GM21529 (cell line): ENCODE results near the gene MROH2A.

Experiments
- ATAC-seq: cut with Tn5 transposase; IDR thresholded peaks from one replicate; pipeline ENCODE4 v1.9.1; 2021; ENCODE audit not compliant: unreplicated experiment

The MROH2A gene

DNA sequence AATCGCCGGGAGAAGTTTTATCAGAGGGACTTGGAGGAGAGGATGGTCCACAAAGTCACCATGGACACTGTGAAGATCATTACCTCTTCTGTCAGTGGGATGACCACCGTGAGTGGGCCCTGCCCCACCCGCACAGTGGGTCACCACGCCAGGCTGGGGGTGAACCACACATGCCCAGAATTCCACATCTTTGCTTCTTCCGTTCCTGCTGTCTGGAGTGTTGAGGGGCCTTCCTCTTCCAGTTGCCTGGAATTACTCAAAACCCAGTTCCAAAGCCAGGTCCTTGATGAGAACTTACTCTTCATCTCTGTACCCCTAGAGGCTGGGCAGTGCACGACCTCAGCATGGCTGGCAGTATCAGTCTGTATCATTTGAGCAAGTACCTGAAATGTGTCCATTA lies 22.1 kb downstream of the MROH2A start:
- no peak for ATAC-seq

DNA sequence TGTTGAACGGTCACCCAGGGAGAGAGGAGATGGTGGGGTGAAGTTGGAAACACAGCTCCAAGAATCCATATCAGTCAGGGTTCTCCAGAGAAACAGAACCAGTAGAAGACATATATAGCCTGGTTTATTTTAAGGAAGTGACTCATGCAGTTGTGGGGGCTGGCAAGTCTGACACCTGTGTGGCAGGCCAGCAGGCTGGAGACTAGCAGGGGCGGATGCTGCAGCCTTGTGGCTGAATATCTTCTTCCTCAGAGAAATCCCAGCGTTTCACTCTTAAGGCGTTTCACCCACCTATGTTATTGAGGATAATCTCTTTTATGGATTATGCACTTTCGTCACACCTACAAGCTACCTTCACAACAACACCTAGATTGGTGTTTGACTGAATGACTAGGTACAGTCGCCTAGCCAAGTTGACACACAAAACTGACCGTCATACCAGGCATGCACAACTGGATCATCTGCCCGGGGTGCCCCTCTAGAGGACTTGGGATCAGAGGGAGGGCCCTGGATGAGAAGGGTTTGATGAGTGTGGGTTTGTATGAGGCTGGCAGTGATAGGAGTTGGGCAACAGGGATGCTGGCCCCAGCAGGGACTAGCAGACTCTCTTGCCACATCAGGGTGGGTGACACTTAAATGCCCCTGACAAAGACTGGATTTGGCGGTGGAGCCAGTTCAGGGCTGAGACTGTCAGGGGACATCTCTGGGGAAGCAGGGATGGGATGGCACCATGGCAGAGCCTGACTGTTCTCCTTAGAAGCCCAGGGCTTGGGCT lies 23.4 kb downstream of the MROH2A start:
- peak; percentile 64 for ATAC-seq

DNA sequence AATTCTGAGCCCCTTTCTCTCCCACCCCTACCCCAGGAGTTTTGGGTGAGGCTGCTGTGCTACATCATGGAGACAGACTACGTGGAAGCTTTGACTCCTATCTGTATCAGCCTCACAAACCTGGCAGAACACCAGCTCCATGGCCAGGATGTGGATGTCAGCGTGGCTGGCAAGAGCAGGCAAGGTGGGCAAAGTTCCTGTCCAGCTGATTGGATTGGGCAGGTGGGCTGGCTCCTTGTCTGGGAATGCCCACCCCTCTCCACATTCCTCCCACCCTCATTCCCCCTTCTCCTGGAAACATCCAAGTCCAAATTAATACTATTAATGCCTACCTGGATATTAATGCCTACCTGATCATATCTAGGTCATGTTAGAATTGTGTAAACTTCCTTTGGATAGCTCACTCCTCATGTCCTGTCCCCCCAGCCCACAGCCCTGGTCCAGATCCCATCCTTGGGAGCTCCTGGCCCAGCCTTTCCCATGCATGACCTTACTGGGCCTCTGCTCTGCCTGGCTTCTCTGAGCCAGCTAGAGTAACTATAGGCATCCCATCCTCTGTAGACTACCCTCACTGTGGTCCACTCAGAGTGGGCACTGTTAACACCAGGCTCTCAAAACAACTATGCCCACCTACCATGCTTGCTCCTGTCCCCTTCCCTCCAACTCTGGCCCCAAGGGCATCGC lies 24.1 kb downstream of the MROH2A start:
- no peak for ATAC-seq

DNA sequence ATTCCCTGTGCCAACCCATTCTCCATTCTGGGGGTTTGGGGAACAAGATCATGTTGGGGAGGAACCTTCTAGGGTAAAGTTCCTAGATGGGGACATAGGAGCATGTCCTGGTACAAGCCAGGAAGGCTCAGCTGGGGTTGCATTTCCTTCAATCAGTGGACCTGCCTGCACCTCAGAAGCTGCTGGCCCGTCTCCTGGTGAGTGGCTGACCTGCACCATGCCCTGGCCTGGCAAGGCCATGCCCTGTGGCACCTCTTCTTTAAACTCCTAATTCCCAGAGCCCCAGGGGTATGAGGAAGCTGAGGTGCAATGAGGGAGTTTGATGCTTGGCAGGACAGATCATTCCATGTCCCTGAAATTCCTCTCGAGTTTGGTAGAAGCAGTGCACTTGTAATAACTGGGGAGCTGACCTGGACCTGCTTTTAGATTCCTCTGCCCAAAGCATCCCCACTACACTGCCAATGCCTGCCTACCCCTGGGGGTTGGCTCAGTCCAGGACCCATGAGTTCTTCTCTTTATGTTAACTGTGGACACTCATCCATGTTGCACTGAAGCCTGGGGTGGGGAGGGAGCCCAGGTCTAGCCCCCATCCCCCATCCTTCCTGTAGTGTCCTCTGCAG lies 25.3 kb downstream of the MROH2A start:
- no peak for ATAC-seq

DNA sequence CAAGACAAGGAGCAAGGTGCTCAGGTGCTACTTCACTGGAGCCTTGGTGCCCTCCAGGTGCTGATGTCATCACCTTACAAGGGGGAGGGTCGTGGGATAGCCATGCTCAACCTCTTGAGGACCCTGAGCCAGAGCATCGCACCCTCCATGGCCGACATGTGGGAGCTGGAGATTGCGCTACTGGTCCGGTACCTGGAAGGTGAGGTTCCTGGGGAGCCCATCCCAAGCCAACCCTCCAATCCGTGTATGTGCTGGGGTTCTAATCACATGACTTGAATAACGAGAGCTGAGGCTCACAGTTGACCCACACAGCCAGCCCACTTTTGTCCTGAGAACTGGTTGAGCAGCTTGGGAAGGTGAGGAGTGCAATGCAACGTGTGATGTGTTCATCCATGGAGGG lies 25.9 kb downstream of the MROH2A start:
- ATAC-seq, result no peak

DNA sequence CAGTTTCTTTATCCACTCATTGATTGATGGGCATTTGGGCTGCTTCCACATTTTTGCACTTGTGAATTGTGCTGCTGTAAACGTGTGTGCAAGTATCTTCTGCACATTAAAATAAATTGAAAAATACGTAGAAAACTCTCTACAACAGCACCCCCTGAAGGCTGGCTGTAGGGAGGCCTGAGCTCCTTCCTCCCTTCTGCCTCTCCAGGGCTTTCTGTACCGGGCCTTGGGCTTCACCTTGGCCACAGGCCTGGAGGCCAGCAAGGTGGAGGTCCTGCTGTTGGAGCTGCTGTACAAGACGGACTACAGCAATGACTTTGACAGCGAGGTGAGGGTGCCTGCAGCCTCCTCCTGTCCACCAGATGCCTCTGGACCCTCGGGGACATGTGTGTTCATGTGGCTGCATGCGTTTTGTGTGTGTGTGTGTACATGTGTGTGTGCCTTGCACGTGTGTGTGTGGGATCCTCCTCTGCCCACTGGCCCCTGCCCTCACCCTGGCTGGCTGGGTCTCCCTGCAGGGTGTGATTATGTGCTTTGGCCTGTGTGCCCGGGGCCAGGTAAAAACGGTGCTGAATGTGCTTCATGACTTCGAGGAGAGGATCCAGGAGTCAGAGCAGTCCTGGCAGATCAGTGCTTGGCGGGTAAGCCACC lies 29.2 kb downstream of the MROH2A start:
- no peak for ATAC-seq

DNA sequence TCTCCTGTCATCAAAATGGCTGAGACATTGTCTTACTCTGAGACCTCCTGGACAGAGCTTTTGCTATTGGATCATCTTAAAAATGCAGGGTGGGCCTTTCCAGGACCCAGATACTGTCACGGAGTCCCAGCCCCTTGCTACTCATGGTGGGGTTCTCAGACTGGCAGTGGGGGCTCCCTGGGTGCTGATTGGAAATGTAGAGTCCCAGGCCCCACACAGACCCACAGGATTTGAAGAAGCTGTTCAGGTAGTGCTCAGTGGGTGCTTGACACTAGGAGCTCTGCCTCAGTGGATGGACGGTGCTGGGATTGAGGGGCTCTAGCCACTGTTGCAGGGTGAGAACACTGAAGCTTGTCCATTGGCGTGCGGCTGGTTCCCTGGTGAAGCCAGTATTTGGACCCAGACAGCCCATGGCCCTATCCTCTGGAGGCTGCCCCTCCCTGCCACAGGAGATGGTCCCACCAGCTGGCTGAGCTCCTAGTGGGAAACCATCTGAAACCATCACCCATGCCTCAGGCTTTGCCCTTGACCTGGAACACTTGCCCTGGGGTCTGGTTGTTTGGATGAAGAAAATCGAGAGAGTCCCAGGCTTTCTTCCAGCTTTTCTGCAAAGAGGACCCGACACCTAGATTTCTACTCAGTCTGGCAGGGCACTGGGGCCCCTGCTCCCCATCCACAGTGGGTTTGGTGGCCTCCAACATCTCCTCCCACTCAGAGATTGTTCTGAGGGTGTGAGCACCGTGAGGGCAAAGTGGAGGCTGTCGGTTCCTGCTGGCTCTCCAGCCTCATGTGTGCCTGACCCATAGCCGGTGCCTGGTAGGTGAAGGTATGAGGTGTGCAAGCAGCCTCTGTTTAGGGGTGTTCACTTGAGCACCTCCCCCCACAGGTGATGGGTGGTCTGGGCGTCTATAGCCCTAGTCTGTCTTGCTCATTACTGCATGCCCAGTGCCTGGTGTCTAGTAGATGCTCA lies 30.1 kb downstream of the MROH2A start:
- no peak for ATAC-seq

DNA sequence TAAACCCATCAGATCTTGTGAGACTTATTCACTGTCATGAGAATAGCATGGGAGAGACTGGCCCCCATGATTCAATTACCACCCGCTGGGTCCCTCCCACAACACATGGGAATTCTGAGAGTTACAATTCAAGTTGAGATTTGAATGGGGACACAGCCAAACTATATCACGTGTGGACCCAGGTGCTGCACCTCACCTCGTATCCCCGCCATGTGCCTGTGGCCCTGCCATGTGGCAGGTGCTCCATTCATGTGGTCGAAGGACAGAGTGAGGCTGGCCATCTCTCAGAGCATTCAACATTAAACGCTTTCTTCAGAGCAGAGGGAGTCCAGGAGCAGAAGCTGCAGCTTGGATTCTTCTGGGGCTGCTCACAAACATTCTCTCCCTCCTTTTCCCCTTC lies 32.3 kb downstream of the MROH2A start:
- ATAC-seq, result no peak

DNA sequence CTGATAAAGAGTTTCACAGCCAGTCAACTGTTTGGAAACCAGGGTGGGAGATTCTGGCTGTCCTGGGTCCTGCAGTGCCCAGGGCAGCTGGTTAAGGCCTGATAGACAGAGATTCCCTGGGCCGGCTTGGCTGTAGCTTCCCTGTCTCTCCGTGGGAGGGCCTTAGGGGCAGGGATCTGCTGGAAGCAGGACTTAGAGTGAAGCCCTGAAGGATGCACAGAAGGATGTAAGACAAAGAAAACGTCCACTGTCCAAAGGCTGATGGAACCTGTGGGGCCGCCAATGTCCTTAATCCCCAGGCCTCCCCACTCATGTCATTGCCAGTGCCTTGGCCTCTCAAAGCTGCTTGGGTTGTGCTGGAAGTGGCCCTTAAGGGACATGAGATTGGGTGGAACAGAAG lies 33.0 kb downstream of the MROH2A start:
- no peak for ATAC-seq

DNA sequence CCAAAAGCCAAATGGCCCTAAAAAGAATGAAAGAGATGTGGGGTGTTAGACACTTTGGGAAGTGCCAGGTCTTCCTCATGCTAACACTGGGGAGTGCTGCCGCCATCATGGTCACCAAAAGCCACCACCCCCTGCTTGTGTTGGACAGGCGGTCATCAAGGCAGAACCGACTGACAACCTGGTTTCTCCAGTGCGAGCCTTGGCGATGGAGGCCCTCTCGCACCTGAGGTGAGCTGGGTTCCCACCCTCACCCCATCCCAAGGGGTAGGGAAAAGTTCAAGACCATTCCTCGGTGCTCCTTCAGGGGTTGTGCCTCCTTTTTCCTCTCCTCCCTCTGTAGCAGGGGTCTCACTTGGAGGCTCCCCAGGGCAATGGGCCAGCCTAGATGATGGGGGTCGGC lies 33.6 kb downstream of the MROH2A start:
- no peak for ATAC-seq

DNA sequence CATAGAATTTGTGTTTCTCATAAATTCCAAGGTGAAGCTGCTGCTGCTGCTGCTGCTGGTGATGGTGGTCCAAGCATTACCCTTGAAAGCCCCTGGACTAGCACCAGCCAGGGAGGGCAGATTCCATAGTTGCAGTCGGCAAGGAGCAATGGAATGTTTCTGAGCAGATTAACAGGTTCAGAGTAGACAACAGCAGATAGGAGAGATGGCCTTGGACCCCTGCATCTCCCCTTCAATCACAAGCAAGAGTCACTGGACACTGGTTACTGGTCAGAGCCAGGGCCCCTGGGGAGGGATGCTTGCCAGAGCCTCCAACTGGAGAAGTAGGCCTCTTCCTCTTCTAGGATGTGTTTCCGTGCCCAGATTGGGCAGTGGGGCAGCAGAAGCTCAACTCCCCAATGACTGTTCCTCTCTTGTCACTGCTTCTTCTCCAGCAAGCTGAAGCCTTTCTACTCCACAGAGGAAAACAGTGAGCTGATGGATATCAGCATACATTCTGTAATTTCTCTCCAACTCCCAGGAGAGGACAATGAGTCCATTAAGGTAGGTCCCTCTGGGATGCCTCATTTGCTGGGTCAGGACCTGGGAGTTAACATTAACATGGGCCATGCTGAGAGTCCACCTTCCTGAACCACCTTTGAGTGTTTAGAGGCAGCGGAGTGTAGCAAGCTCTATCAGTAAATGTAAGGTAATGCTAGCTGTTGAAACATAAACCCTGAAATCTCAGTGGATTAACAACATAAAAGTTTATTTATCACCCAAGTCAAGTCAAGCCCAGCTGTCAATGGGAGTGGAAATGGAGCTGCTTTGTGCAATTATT lies 35.3 kb downstream of the MROH2A start:
- ATAC-seq, result no peak

DNA sequence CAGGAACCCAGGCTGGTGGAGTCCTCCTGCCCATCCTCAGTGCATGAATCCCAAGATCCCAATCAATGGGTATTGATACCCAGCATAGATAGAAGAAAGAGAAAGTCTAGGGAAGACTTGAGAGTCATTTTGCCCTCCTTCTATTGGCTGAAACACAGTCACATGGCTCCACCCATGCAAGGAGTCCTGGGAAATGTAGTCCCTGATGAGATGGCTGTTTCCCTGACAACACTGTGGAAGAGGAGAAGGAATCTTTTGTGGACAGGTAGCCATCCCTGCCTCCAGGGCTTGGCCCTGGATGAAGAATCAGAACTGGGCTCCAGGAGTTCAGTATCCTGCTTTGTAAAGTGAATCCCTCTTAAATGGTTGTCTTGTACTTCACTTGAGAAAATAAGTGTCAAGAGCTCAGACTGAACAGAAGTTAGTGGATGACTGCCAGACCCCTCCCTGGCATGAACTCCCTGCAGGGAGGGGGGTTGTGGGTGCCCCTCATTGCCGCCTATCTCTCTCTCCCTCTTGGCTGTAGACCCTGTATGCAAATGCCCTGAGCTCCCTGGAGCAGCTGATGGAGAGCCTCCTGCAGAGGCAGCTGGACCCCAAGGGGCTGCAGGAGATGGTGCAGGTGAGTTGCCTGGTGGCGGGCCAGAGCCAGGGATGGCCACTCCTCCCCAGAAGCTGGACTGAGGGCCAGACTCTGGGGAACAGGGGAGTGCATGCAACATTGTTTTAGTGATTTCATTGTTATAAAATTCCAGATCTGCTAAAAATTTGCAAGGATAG lies 36.1 kb downstream of the MROH2A start:
- no peak for ATAC-seq

DNA sequence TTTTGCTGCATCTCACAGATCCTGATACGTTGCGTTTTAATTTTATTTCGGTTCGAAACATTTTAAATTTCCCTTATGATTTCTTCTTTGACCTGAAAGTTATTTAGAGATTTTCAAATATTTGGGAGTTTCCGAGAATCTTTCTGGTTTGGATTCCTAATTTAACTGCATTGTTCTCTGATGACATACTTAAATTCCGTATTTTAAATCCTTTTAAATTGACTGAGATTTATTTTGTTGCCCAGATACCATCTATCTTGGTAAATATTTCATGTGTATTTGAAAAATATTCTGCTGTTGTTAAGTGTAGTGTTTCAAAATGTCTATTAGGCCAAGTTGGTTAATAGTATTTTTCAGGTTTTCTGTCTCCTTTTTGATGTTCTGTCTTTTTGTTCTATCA lies 37.7 kb downstream of the MROH2A start:
- no peak for ATAC-seq

DNA sequence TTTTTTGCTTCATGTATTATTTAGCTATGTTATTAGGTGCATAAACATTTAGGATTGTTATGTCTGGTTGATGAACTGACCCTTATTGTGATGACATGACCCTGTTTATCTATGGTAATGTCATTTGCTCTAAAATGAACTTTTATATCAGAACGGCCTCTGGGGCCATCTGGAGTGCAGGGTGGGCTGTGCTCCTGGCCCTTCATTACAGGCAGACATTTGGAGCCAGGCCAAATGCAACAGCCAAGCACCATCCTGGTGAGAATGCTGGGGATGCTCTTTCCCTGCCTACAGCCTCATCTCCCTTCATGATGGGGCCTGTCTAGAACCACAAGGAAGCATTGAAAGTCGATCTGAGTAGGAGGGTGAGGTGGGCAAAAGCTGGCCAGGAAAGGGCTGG lies 38.2 kb downstream of the MROH2A start:
- ATAC-seq, result no peak

DNA sequence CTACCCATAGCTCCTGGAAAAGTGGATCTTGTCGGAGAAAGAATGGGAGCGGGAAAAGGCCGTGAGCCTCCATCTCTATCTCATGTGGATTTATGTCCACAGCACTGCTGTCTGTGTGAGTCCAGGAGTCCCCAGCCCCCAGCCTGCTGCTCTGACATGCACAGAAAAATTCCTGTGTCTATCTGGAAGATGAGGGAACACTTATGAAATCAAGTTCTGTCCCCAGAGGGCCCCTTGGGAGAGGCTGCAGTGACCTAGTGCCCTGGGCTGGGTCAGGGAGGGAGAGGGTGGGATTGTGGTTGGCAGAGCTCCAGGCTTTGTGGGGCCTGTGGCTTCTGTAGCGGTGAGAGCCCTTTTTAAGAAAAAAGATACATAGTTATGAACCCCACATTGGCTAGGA lies 38.6 kb downstream of the MROH2A start:
- ATAC-seq, result no peak

DNA sequence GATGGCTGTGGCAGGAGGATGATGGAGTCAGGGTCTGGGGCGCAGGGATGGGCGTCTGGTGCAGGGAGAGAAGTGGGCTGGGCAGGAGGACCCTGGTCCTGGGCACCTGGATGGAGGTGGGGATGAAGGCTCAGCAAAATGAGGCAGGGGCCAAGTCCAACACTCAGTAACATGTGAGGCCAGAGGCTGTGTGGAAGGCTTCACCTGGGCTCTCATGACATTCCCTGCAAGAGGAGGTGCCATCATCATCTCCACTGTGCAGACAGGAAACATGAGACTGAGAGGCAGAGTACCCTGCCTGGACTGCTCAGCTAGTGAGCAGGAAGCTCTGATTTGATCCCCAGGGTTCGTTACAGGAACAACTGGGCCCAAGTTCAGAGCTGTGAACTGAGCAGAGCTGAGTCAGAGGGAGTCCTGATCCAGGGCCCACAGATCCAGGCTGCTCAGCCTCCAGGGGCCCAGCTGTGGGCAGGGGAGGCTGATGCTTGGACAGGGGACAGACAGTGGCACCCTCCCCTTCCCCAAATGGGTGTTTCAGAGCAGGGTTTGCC lies 39.3 kb downstream of the MROH2A start:
- ATAC-seq, result no peak

DNA sequence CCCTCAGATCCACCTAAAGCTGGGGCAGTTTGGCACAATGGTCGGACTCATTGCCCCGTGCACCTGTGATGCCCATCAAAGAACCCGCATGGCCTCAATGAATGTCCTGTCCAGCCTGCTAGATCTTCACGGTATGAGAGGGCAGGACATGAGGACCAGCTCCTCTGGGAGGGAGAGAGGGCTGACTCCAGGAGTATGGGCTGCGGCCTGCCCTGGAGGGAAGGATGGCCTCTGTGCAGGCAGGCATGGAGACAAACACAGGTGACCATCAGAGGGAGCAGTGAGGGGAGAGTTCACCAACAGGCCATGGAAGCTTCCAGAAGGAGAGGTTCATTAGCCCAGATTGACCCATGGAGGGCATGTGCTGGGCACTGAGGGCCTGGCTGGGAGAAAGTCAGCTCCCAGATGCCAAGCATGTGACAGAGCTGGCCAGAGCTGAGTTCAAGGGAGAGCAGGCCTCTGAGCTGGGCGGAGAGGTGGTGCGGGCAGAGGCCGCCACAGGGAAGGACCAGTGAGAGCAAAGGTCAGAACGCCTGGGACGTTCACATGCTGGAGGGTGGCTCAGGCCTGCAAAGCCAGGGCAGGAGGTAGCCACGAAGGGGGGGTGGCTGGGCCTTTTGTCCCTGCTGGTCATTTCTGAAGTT lies 40.0 kb downstream of the MROH2A start:
- ATAC-seq, result no peak
